ENCODE measurements around the gene CACNA1B.

The CACNA1B gene

GRCh38 chr9:137965177-137965795 is 87.7 kb downstream of the CACNA1B start:
- no peaks in the 10 kb centered on the region for H3K79me2 ChIP-seq (ENCODE audit: low read length)
- no peak overlapping the region for H3K27ac ChIP-seq (ENCODE audit: low read length)
- no peaks in the 10 kb centered on the region for H3K9me3 ChIP-seq (replicated peaks; ENCODE audit: insufficient read depth, low read length)
- no peaks in the 10 kb centered on the region for H3K4me1 ChIP-seq (ENCODE audit: low read length)
- no peak overlapping the region for H3K4me2 ChIP-seq (ENCODE audit: low read depth, low read length)
- DNase-seq, result no peak
- peaks cover 61% of the 10 kb centered on the region for H3K27me3 ChIP-seq (replicated peaks; ENCODE audit: insufficient read depth, low read length)
- TF ChIP-seq EZH2phosphoT487 (IDR thresholded peaks at IDR 0.05; ENCODE audit: low read length) (no peak), CTCF (IDR thresholded peaks at IDR 0.05; ENCODE audit: low read length) (no peak), EZH2 (optimal IDR thresholded peaks at IDR 0.05; ENCODE audit: low read depth, low read length) (no peak)
- no peak overlapping the region for H3K9ac ChIP-seq (ENCODE audit: low read length)
- no peaks in the 10 kb centered on the region for H4K20me1 ChIP-seq (ENCODE audit: insufficient read depth, low read length)
- H3K4me3 ChIP-seq (ENCODE audit: low read length), result no peak overlapping the region
- H3F3A ChIP-seq (ENCODE audit: insufficient read depth, low read length), result no peaks in the 10 kb centered on the region
- H3K9me2 ChIP-seq (replicated peaks; ENCODE audit: insufficient read depth, low read length), result no peaks in the 10 kb centered on the region
- H2AFZ ChIP-seq (ENCODE audit: low read length), result no peak overlapping the region
- no peaks in the 10 kb centered on the region for H3K36me3 ChIP-seq (replicated peaks; ENCODE audit: insufficient read depth, low read length)

GRCh38 chr9:137967280-137967953 is 89.8 kb downstream of the CACNA1B start:
- Histone ChIP-seq H3K36me3 (replicated peaks; ENCODE audit: insufficient read depth, low read length) (no peaks in the 10 kb centered on the region), H3K9ac (ENCODE audit: low read length) (no peak overlapping the region), H3K4me1 (ENCODE audit: low read length) (no peaks in the 10 kb centered on the region)

GRCh38 chr9:137968235-137968634 is 90.7 kb downstream of the CACNA1B start:
- Histone ChIP-seq H3K79me2 (ENCODE audit: low read length) (no peaks in the 10 kb centered on the region), H3F3A (ENCODE audit: insufficient read depth, low read length) (no peaks in the 10 kb centered on the region), H3K9me3 (replicated peaks; ENCODE audit: insufficient read depth, low read length) (no peaks in the 10 kb centered on the region), H3K27me3 (replicated peaks; ENCODE audit: insufficient read depth, low read length) (peaks cover 42% of the 10 kb centered on the region), H3K36me3 (replicated peaks; ENCODE audit: insufficient read depth, low read length) (no peaks in the 10 kb centered on the region), H3K4me3 (ENCODE audit: low read length) (no peak overlapping the region), H3K9me2 (replicated peaks; ENCODE audit: insufficient read depth, low read length) (no peaks in the 10 kb centered on the region), H2AFZ (ENCODE audit: low read length) (no peak overlapping the region), H3K9ac (ENCODE audit: low read length) (no peak overlapping the region), H3K4me1 (ENCODE audit: low read length) (no peaks in the 10 kb centered on the region), H4K20me1 (ENCODE audit: insufficient read depth, low read length) (no peaks in the 10 kb centered on the region), H3K27ac (ENCODE audit: low read length) (no peak overlapping the region), H3K4me2 (ENCODE audit: low read depth, low read length) (no peak overlapping the region)
- TF ChIP-seq CTCF (IDR thresholded peaks at IDR 0.05; ENCODE audit: low read length), result peak; percentile 17; the same call in 1 of the 2 replicates
- TF ChIP-seq EZH2phosphoT487 (IDR thresholded peaks at IDR 0.05; ENCODE audit: low read length), result no peak
- no peak for TF ChIP-seq EZH2 (optimal IDR thresholded peaks at IDR 0.05; ENCODE audit: low read depth, low read length)
- DNase-seq, result no peak

More at GRCh38 chr9:137967280-137967953, 89.8 kb downstream of the CACNA1B start:
- H3F3A ChIP-seq (ENCODE audit: insufficient read depth, low read length), result no peaks in the 10 kb centered on the region
- H4K20me1 ChIP-seq (ENCODE audit: insufficient read depth, low read length), result no peaks in the 10 kb centered on the region
- TF ChIP-seq CTCF (IDR thresholded peaks at IDR 0.05; ENCODE audit: low read length), result no peak
- TF ChIP-seq EZH2phosphoT487 (IDR thresholded peaks at IDR 0.05; ENCODE audit: low read length), result no peak
- no peak for TF ChIP-seq EZH2 (optimal IDR thresholded peaks at IDR 0.05; ENCODE audit: low read depth, low read length)
- H3K9me2 ChIP-seq (replicated peaks; ENCODE audit: insufficient read depth, low read length), result no peaks in the 10 kb centered on the region
- no peak for DNase-seq
- H2AFZ ChIP-seq (ENCODE audit: low read length), result no peak overlapping the region
- no peaks in the 10 kb centered on the region for H3K79me2 ChIP-seq (ENCODE audit: low read length)
- H3K27ac ChIP-seq (ENCODE audit: low read length), result no peak overlapping the region
- peaks cover 48% of the 10 kb centered on the region for H3K27me3 ChIP-seq (replicated peaks; ENCODE audit: insufficient read depth, low read length)
- no peaks in the 10 kb centered on the region for H3K9me3 ChIP-seq (replicated peaks; ENCODE audit: insufficient read depth, low read length)
- no peak overlapping the region for H3K4me3 ChIP-seq (ENCODE audit: low read length)
- H3K4me2 ChIP-seq (ENCODE audit: low read depth, low read length), result no peak overlapping the region
